Neuronal stem cell (in vitro differentiated cells): ENCODE measurements around the gene MRPL52.

ENCODE experiments used
- DNase-seq: peaks from one replicate; pipeline ENCODE4 v3.0.0-alpha.2; 2013; ENCODE audit warnings: low spot score
- H2AFZ ChIP-seq: one replicate; pipeline ENCODE4 v1.6.1; 2013; ENCODE audit warnings: mild to moderate bottlenecking, low read length, inconsistent platforms
- H2AK5ac ChIP-seq: 2 replicates; pipeline ENCODE4 v1.6.1; 2013; ENCODE audit warnings: low read depth, mild to moderate bottlenecking, inconsistent platforms, low read length, moderate library complexity, mixed read lengths
- H2BK120ac ChIP-seq: 2 replicates; pipeline ENCODE4 v1.6.1; 2013; ENCODE audit warnings: low read depth, mild to moderate bottlenecking, inconsistent platforms, low read length, moderate library complexity, mixed read lengths
- H2BK12ac ChIP-seq: one replicate; pipeline ENCODE4 v1.6.1; 2013; ENCODE audit warnings: low read length, inconsistent platforms
- H2BK15ac ChIP-seq: 2 replicates; pipeline ENCODE4 v1.6.1; 2013; ENCODE audit warnings: mild to moderate bottlenecking, low read length, inconsistent platforms, mixed read lengths
- H2BK5ac ChIP-seq: one replicate; pipeline ENCODE4 v1.6.1; 2013; ENCODE audit warnings: inconsistent platforms, mild to moderate bottlenecking, low read length, moderate library complexity
- H3K14ac ChIP-seq: one replicate; pipeline ENCODE4 v1.6.1; 2013; ENCODE audit warnings: low read length, inconsistent platforms
- H3K18ac ChIP-seq: 2 replicates; pipeline ENCODE4 v1.6.1; 2013; ENCODE audit warnings: low read length, inconsistent platforms
- H3K23ac ChIP-seq: 2 replicates; pipeline ENCODE4 v1.6.1; 2013; ENCODE audit warnings: low read depth, mild to moderate bottlenecking, mixed read lengths, low read length, inconsistent platforms; ENCODE audit not compliant: poor library complexity
- H3K27ac ChIP-seq: replicated peaks from 3 replicates; pipeline ENCODE4 v1.5.1; 2013; ENCODE audit warnings: low read length, inconsistent platforms
- H3K27me3 ChIP-seq, 3 experiments: 2 replicates each; pipeline ENCODE4 v1.6.1; 2013; ENCODE audit warnings: low read length in 3 of 3, mild to moderate bottlenecking in 2 of 3, inconsistent platforms in 1 of 3, low read depth in 1 of 3, mixed read lengths in 1 of 3, moderate library complexity in 1 of 3; ENCODE audit not compliant: control insufficient read depth in 3 of 3, insufficient read depth in 3 of 3
- H3K36me3 ChIP-seq, 2 donors: replicated peaks in 1 of 2; 2 replicates each; pipeline ENCODE4 v1.6.1; 2013; ENCODE audit warnings: low read length in 2 of 2; ENCODE audit not compliant: control insufficient read depth in 2 of 2, insufficient read depth in 2 of 2
- H3K4ac ChIP-seq: 2 replicates; pipeline ENCODE4 v1.6.1; 2013; ENCODE audit warnings: inconsistent platforms, mild to moderate bottlenecking, low read length, moderate library complexity
- H3K4me1 ChIP-seq, 2 donors: 1 replicate in 1 of 2; 2 replicates in 1 of 2; pipeline ENCODE4 v1.6.1; 2013; ENCODE audit warnings: low read length in 2 of 2, low read depth in 1 of 2; ENCODE audit not compliant: control insufficient read depth in 2 of 2, insufficient read depth in 1 of 2
- H3K4me2 ChIP-seq: one replicate; pipeline ENCODE4 v1.6.1; 2013; ENCODE audit warnings: mild to moderate bottlenecking, low read length, inconsistent platforms; ENCODE audit not compliant: insufficient read depth, poor library complexity, severe bottlenecking
- H3K4me3 ChIP-seq, 2 donors: 2 replicates each; pipeline ENCODE4 v1.5.1; 2013; ENCODE audit warnings: low read length in 2 of 2, mild to moderate bottlenecking in 2 of 2, inconsistent platforms in 1 of 2, moderate library complexity in 1 of 2
- H3K79me1 ChIP-seq: one replicate; pipeline ENCODE4 v1.6.1; 2013; ENCODE audit warnings: low read depth, mild to moderate bottlenecking, inconsistent platforms, low read length, moderate library complexity
- H3K9ac ChIP-seq: one replicate; pipeline ENCODE4 v1.6.1; 2013; ENCODE audit warnings: mild to moderate bottlenecking, low read depth, low read length, inconsistent platforms; ENCODE audit not compliant: poor library complexity
- H3K9me3 ChIP-seq, 2 donors: replicated peaks in 1 of 2; 2 replicates each; pipeline versions ENCODE3 to v1.6.1; 2013; ENCODE audit warnings: low read length in 2 of 2, mild to moderate bottlenecking in 2 of 2, inconsistent platforms in 1 of 2, low read depth in 1 of 2, mixed read lengths in 1 of 2, moderate library complexity in 1 of 2; ENCODE audit not compliant: control insufficient read depth in 2 of 2, insufficient read depth in 1 of 2
- H4K8ac ChIP-seq: one replicate; pipeline ENCODE4 v1.6.1; 2013; ENCODE audit warnings: low read depth, mild to moderate bottlenecking, inconsistent platforms, low read length, moderate library complexity
- H4K91ac ChIP-seq: one replicate; pipeline ENCODE4 v1.6.1; 2013; ENCODE audit warnings: low read length, low read depth, mild to moderate bottlenecking, inconsistent platforms; ENCODE audit not compliant: poor library complexity
- WGBS, 2 donors: extraction: QIAGEN DNeasy Blood & Tissue Kit; methylation state at CpG; one replicate each; pipeline ENCODE4 v1.1.7; 2013; ENCODE audit warnings: missing lambda C conversion rate in 2 of 2, mixed read lengths in 1 of 2; ENCODE audit not compliant: insufficient read length in 2 of 2, insufficient replicate concordance in 1 of 2; ENCODE audit errors: extremely low coverage in 2 of 2; 5-methylcytosine and 5-hydroxymethylcytosine counted together

Gene MRPL52

GRCh38 chr14:22798528-22798927 is 31.2 kb upstream of the MRPL52 start:
- H2AK5ac ChIP-seq: no peak overlapping the region
- WGBS, 2 donors: no CpG with 5 or more reads among the region's 2 CpGs
- no peak overlapping the region for H3K14ac ChIP-seq
- peaks cover 0 to 2% of the 10 kb centered on the region in 2 donors for H3K4me1 ChIP-seq
- no peak overlapping the region for H3K9ac ChIP-seq
- H3K4ac ChIP-seq: no peak overlapping the region
- no peak overlapping the region for H4K8ac ChIP-seq
- H3K36me3 ChIP-seq: no peaks in the 10 kb centered on the region
- no peak overlapping the region for H3K23ac ChIP-seq
- H2BK12ac ChIP-seq: no peak overlapping the region
- no peaks in the 10 kb centered on the region for H3K9me3 ChIP-seq
- H3K79me1 ChIP-seq: no peaks in the 10 kb centered on the region
- H3K4me2 ChIP-seq: no peak overlapping the region
- H2AFZ ChIP-seq: no peak overlapping the region
- H2BK5ac ChIP-seq: no peak overlapping the region
- H2BK120ac ChIP-seq: no peak overlapping the region
- no peak for DNase-seq
- H3K27ac ChIP-seq: no peak overlapping the region
- no peak overlapping the region for H3K4me3 ChIP-seq
- H3K27me3 ChIP-seq: peaks cover 0 to 12% (median 0%) of the 10 kb centered on the region in 3 experiments
- no peak overlapping the region for H2BK15ac ChIP-seq
- H3K18ac ChIP-seq: no peak overlapping the region
- no peak overlapping the region for H4K91ac ChIP-seq

DNA sequence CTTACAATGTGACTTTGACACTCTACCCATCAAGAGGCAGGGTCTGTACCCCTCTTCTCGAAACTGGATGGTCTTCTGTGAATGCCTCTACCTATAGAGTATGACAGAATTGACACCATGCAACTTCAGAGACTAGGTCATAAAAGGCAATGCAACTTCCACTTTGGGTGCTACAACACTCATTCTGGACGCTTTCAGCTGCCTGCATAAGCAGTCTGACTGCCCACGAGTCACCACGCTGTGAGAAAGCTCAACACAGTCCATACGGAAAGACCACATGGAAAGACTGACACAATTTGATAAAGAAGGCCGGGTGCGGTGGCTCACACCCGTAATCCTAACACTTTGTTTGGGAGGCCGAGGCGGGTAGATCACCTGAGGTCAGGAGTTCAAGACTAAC is 29.3 kb upstream of the MRPL52 start:
- no peak overlapping the region for H3K4me2 ChIP-seq
- H3K9me3 ChIP-seq: no peaks in the 10 kb centered on the region
- no CpG with 5 or more reads among the region's 10 CpGs for WGBS, 2 donors
- H2BK15ac ChIP-seq: no peak overlapping the region
- H2AK5ac ChIP-seq: no peak overlapping the region
- no peak overlapping the region for H3K14ac ChIP-seq
- no peaks in the 10 kb centered on the region for H3K36me3 ChIP-seq
- no peak overlapping the region for H2BK120ac ChIP-seq
- H4K91ac ChIP-seq: no peak overlapping the region
- H3K79me1 ChIP-seq: no peaks in the 10 kb centered on the region
- no peak for DNase-seq
- no peak overlapping the region for H2AFZ ChIP-seq
- H3K4me3 ChIP-seq: no peak overlapping the region
- H2BK5ac ChIP-seq: no peak overlapping the region
- no peak overlapping the region for H4K8ac ChIP-seq
- no peak overlapping the region for H3K9ac ChIP-seq
- H3K23ac ChIP-seq: no peak overlapping the region
- peaks cover 0 to 11% (median 0%) of the 10 kb centered on the region in 3 experiments for H3K27me3 ChIP-seq
- no peak overlapping the region for H3K18ac ChIP-seq
- no peak overlapping the region for H3K4ac ChIP-seq
- H3K4me1 ChIP-seq: peaks cover 0 to 2% of the 10 kb centered on the region in 2 donors
- H3K27ac ChIP-seq: no peak overlapping the region
- no peak overlapping the region for H2BK12ac ChIP-seq

DNA sequence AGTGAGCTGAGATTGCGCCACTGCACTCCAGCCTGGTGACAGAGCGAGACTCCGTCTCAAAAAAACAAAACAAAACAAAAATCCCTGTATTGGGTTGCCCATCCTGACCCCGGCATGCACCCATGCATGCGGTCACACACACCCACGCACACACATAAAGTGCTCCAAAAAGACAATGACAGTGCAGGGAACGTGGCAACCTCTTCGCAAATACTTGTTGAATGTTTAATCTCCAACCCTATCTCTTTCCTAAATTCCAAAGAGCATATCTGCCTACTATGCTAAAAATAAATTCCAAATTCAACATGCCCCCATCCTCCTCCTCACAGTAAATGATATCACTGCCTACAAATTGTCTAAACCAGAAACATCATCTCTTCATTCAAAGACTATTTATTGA is 28.0 kb upstream of the MRPL52 start:
- Histone ChIP-seq H3K14ac (no peak overlapping the region), H3K9me3 (no peaks in the 10 kb centered on the region), H2AFZ (no peak overlapping the region), H3K27ac (no peak overlapping the region), H2BK5ac (no peak overlapping the region), H3K9ac (no peak overlapping the region), H3K4me3 (no peak overlapping the region), H2BK12ac (no peak overlapping the region), H2BK15ac (no peak overlapping the region), H3K27me3 (peaks cover 0 to 4% (median 0%) of the 10 kb centered on the region in 3 experiments), H3K4me1 (peaks cover 0 to 2% of the 10 kb centered on the region in 2 donors), H4K8ac (no peak overlapping the region), H3K23ac (no peak overlapping the region), H3K79me1 (no peaks in the 10 kb centered on the region), H3K4ac (no peak overlapping the region), H3K36me3 (no peaks in the 10 kb centered on the region), H3K18ac (no peak overlapping the region), H2BK120ac (no peak overlapping the region), H3K4me2 (no peak overlapping the region), H4K91ac (no peak overlapping the region), H2AK5ac (no peak overlapping the region)
- no CpG with 5 or more reads among the region's 8 CpGs for WGBS, 2 donors
- no peak for DNase-seq

DNA sequence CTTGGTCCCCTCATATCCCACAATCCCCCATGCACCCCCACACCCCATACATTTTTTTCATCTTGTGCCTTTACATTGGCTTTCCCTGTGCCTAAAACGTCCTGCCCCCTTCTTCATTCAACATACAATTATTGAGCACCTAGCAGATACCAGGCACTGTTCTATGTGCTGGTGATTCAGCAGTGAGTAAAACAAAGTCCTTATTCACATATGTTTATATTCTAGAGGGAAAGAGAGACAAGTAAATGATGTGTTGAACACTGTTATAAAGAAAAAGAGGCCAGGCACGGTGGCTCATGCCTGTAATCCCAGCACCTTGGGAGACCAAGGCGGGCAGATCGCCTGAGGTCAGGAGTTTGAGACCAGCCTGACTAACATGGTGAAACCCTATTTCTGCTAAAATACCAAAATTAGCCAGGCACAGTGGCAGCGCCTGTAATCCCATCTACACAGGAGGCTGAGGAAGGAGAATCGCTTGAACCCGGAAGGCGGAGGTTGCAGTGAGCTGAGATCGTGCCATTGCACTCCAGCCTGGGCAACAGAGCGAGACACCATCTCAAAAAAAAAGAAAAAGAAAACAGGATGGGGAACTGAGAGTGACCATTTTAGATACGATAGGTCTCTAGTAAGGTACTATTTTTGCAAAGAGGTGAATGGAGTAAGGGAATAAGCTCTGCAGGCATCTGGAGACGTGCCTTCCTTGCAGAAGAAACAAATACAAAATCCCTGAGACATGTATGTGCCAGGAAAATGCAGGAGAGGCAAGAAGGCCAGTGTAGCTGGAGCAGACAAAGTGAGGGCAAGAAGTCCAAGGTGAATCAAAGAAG is 26.6 kb upstream of the MRPL52 start:
- H2AFZ ChIP-seq: no peak overlapping the region

More for the DNA sequence above, 26.6 kb upstream of the MRPL52 start:
- no peaks in the 10 kb centered on the region for H3K9me3 ChIP-seq
- no peaks in the 10 kb centered on the region for H3K36me3 ChIP-seq
- H3K9ac ChIP-seq: no peak overlapping the region
- H4K91ac ChIP-seq: no peak overlapping the region
- no peak overlapping the region for H4K8ac ChIP-seq
- no peaks in the 10 kb centered on the region for H3K79me1 ChIP-seq
- H2BK120ac ChIP-seq: no peak overlapping the region
- H2BK15ac ChIP-seq: no peak overlapping the region
- no peak overlapping the region for H3K23ac ChIP-seq
- WGBS, 2 donors: no CpG with 5 or more reads among the region's 12 CpGs
- peaks cover 0 to 4% (median 0%) of the 10 kb centered on the region in 3 experiments for H3K27me3 ChIP-seq
- H3K4me3 ChIP-seq: no peak overlapping the region
- H3K4ac ChIP-seq: no peak overlapping the region
- no peak overlapping the region for H3K27ac ChIP-seq
- H3K14ac ChIP-seq: no peak overlapping the region
- no peak overlapping the region for H2BK12ac ChIP-seq
- no peak overlapping the region for H3K4me2 ChIP-seq
- H2AK5ac ChIP-seq: no peak overlapping the region
- no peak overlapping the region for H3K18ac ChIP-seq
- no peak for DNase-seq
- no peak overlapping the region for H2BK5ac ChIP-seq
- H3K4me1 ChIP-seq: no peaks in the 10 kb centered on the region
